Activated T-helper 2 cell treated with anti-CD3 and anti-CD28 coated beads, Interferon-gamma antibody, Interleukin-2, Interleukin-4, amounts not matched to agents 10 μg/mL and 5 μg/mL and 100 μg/mL, durations not matched to agents 14 hours and 24 hours and 36 hours (primary cell): ENCODE measurements around the gene MAP2K6. TPM values are rescaled to one million over a fixed set of nuclear protein-coding genes. Genes with fewer than 3 reads are reported as not detected.
"Not testable (repeated sequence)": the region's sequence is repeated elsewhere in the genome, so short reads cannot be mapped to it uniquely, and the experiment has no call there.

Experiments
- DNase-seq: peaks from one replicate; pipeline ENCODE4 v3.0.0; 2021; ENCODE audit warnings: low spot score
- H3K27ac Mint-ChIP-seq: one replicate; pipeline ENCODE4 v1.8.0; 2021; ENCODE audit warnings: mixed read lengths
- H3K27me3 Mint-ChIP-seq: one replicate; pipeline ENCODE4 v1.8.0; 2021; ENCODE audit warnings: low read depth, mixed read lengths
- H3K36me3 Mint-ChIP-seq: one replicate; pipeline ENCODE4 v1.8.0; 2021; ENCODE audit warnings: low read depth, mixed read lengths
- H3K4me1 Mint-ChIP-seq: one replicate; pipeline ENCODE4 v1.8.0; 2021; ENCODE audit warnings: low read depth, mixed read lengths
- H3K4me3 Mint-ChIP-seq: one replicate; pipeline ENCODE4 v1.8.0; 2021; ENCODE audit warnings: low read depth, mild to moderate bottlenecking, moderate library complexity, mixed read lengths
- H3K9me3 Mint-ChIP-seq: one replicate; pipeline ENCODE4 v1.8.0; 2021; ENCODE audit warnings: mixed read lengths
- intact Hi-C: fragments of 100-400 bp; cut with micrococcal nuclease; formaldehyde crosslinking; loops from one replicate; pipeline ENCODE4 v1.15.1; 2023
- total RNA-seq: library from RNA; stranded (reverse); gene quantifications from 2 replicates; pipeline ENCODE4 v1.2.3, GENCODE V29; 2022

Gene MAP2K6
- total RNA-seq, 1 donor from 2014 or later: 3.1 TPM

DNA sequence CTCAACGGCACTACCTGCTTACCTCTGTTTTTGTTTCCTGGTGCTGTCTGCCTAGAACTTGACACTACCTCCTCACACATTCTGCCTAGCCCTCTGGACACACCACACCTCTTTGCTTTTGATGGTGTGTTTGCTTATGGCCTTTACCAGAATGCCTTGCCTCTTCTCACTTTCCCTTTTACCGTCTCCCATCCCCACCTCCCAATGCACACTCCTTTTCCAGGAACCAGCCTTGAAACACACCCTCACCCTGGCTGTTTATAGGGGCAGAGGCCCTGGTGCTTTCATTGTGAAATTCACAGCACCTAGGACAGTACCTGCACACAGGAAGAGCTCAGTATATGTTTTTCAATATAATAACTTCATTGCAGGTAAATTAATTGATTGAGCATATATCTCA, 56.2 kb downstream of the MAP2K6 start:
- Mint-ChIP-seq H3K36me3 (no peaks in the 10 kb centered on the region), H3K9me3 (no peaks in the 10 kb centered on the region), H3K27me3 (no peaks in the 10 kb centered on the region), H3K4me1 (peaks cover 1% of the 10 kb centered on the region), H3K4me3 (no peak overlapping the region), H3K27ac (no peak overlapping the region)
- DNase-seq: no peak
- intact Hi-C loops: no loop called here

DNA sequence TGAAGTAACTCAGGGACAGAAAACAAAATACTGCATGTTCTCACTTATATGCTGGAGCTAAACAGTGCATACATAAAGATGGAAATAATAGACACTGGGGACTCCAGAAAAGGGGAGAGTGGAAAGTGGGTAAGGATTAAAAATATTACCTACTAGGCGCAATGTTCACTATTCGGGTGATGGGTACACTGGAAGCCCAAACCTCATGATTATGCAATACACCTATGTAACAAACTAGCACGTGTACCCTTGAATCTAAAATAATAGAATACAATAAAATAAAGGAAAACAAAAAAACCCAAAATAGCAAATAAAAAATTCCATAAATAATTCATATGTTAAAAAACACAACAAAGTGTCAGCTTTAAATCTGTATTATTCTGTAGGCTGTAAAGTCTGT, 56.9 kb downstream of the MAP2K6 start:
- Mint-ChIP-seq H3K9me3 (no peaks in the 10 kb centered on the region), H3K4me3 (no peak overlapping the region), H3K36me3 (no peaks in the 10 kb centered on the region), H3K27me3 (no peaks in the 10 kb centered on the region), H3K27ac (no peak overlapping the region), H3K4me1 (peaks cover 1% of the 10 kb centered on the region)
- no peak for DNase-seq
- intact Hi-C loops: no loop called here

DNA sequence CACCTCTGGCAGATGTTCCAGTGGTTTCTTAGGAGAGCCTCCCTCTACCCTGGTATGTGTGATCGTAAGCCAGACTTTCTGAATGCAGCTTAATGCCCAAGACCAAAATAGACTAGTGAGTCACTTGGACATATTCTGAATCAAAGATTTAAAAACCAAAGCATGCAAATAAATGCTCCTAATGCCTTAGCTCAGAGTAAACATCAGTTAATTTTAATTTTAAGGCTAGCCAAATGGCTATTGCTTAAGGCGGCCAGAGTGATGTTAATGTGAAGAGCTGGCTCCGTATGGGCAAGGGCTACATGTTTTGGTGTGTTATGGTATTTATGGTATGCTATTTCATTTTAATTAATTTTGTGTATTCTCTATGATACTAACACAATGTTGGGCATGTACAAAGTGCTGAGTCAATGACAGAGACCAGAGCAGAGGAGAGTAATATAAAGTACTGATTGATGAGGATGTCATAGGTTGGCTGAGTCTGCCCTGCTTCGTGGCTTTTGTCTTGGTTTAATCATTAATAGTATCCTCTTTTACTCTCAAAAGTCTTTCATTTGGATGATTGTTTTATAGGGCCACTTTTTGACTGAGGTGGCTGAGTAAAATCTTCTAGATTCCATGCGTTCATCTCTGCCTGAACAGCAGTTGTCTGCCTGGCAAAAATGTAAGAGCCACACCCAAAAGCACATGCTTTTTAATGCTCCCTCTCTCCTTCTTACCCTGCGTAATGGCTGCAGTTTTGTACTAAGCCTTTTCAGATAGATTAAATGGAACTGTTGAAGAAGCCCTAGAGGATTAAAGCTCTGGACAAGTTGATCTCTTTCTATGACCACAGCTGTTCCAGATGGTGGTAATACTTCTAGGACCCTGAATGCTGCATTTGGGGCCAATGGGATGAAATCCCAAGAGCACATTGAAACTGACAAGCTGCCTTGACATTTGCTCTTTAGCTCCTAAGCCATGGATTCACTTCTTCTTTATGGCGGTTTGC, 59.6 kb downstream of the MAP2K6 start:
- Mint-ChIP-seq H3K27ac (no peak overlapping the region), H3K9me3 (no peaks in the 10 kb centered on the region), H3K27me3 (no peaks in the 10 kb centered on the region), H3K4me1 (peaks cover 1% of the 10 kb centered on the region), H3K4me3 (no peak overlapping the region), H3K36me3 (no peaks in the 10 kb centered on the region)
- intact Hi-C loops: no loop called here
- no peak for DNase-seq

DNA sequence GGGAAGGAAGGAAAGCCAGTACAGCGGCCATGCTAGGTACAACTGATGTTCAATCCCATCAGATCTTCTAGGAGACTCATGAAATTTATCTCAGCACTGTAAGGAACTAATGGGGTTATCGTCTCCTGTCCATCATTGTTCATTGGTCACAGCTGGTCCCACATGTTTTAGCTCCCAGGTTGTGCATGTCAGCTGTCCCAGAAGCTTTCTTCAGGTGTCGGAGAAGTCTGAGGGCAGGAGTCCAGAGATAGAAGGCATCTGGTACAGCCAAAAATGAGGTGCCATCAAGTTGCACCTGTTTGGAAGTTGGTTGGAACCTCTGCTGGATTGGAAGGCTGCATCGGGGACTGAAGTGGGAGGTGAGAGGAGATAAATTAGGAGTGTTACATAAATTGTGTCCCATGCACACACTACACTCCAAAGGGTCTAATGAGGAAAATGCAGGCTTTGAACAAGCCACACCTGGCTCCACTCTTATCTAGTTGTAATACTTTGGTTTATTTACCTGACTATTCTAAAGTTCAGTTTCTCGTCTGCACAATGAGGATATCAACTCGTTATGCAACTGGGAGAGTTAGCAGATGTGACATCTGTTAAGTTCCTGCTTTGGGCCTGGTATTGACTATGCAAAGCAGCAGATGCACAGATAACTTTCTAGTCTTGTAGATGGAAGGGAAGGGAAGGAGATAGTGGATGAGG, 62.9 kb downstream of the MAP2K6 start:
- DNase-seq: no peak
- Mint-ChIP-seq H3K4me3 (no peak overlapping the region), H3K9me3 (no peaks in the 10 kb centered on the region), H3K4me1 (no peaks in the 10 kb centered on the region), H3K27me3 (no peaks in the 10 kb centered on the region), H3K36me3 (no peaks in the 10 kb centered on the region), H3K27ac (no peak overlapping the region)
- intact Hi-C loops: no loop called here

DNA sequence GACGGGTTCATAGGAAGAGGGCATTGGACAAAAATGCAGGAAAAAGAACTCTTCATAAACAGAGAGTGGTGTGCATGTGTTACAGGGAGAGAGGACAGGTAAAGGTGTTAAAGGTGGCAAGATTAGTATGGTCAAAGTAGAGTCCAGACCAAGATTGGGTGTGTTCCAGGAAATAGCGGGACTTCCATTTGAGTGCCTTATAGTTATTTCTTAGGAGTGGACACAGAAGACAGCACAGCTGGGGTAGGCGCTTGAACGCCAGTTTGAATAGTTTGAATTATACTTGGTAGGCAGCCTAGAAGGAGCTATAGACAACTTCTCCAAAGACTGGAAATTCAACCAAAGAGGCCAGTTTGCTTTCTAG, 63.4 kb downstream of the MAP2K6 start:
- Mint-ChIP-seq H3K36me3 (no peaks in the 10 kb centered on the region), H3K4me3 (no peak overlapping the region), H3K4me1 (no peaks in the 10 kb centered on the region), H3K27me3 (no peaks in the 10 kb centered on the region), H3K9me3 (no peaks in the 10 kb centered on the region), H3K27ac (no peak overlapping the region)
- DNase-seq: no peak
- intact Hi-C loops: no loop called here

DNA sequence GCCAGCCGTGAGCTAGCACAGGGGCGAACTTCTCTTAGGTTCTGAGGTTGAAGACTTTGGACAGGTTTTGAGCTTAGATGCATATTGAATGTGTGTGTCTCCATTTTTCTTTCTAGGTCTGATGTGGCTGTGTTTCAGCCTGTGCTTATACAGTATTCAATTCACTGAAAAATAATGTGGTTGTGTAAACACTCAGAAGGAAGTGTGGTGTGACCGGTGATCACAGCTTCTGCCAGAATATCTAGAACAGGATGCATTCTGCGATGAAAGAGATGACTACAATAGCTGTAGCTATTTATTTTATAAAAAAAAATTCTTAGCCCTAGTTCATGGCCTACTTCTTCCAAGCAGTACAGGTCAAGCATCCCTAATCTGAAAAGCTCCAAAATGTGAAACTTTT, 64.4 kb downstream of the MAP2K6 start:
- Mint-ChIP-seq H3K4me1 (no peaks in the 10 kb centered on the region), H3K27me3 (no peaks in the 10 kb centered on the region), H3K36me3 (no peaks in the 10 kb centered on the region), H3K9me3 (no peaks in the 10 kb centered on the region), H3K27ac (no peak overlapping the region), H3K4me3 (no peak overlapping the region)
- DNase-seq: no peak
- intact Hi-C loops: no loop called here

DNA sequence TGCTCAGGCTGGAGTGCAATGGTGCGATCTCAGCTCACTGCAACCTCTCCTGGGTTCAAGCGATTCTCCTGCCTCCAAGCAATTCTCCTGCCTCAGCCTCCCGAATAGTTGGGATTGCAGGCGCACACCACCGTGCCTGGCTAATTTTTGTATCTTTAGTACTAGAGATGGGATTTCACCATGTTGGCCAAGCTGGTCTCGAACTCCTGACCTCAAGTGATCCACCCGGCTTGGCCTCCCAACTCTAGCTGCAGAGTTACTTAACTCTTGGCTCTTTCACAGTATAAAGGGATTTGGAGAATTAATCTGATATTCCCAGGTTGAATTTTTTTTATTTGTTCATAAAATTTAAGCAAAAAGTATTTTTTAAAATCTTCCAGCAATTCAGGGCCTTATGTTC, 65.3 kb downstream of the MAP2K6 start:
- H3K9me3 Mint-ChIP-seq, H3K4me1 Mint-ChIP-seq, H3K36me3 Mint-ChIP-seq, H3K4me3 Mint-ChIP-seq, H3K27me3 Mint-ChIP-seq, H3K27ac Mint-ChIP-seq, intact Hi-C loops, DNase-seq: not testable (repeated sequence)

DNA sequence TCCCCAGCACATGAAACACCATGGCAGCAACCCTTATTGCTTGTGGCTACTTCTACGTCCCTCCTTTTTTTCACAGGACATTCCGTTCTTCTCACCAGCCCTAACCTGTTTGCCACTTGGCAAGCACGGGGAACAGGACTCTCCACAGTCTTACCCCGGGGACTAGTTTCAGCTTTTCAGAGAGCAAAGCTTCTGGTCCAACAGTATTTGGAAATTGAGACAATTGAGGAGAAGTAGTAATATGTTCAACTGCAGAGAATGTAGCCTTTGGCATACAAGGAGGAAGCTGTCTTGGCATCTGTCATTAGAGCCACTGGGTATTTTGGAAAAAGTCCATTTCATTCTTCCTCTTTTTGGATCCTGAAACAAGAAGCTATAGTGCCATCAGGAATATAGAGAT, 65.7 kb downstream of the MAP2K6 start:
- Mint-ChIP-seq H3K27me3 (no peaks in the 10 kb centered on the region), H3K36me3 (no peaks in the 10 kb centered on the region), H3K27ac (no peak overlapping the region), H3K9me3 (no peaks in the 10 kb centered on the region), H3K4me3 (no peak overlapping the region), H3K4me1 (no peaks in the 10 kb centered on the region)
- intact Hi-C loops: no loop called here
- DNase-seq: no peak

DNA sequence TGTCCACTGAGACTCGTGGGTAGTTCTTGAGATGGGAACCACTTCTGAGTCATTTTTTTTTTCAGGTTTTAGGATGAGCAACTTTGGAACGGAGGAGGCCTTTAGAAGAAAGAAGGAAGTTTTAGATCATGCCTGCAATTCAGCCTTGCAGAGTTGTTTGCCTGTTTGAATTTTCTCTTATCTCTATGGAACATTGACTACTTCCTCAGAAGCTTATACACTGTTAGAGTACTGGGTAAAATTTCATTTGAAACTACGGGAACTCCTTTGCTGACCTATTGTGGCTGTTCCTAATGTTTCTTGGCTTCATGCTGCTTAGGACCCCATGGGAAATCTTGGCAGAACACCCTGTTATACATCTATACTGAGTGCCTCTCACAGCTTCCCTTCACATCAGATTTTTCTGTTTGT, 70.8 kb downstream of the MAP2K6 start:
- Mint-ChIP-seq H3K9me3 (no peaks in the 10 kb centered on the region), H3K4me3 (no peak overlapping the region), H3K36me3 (no peaks in the 10 kb centered on the region), H3K27ac (no peak overlapping the region), H3K27me3 (no peaks in the 10 kb centered on the region), H3K4me1 (no peaks in the 10 kb centered on the region)
- intact Hi-C loops: no loop called here
- no peak for DNase-seq

DNA sequence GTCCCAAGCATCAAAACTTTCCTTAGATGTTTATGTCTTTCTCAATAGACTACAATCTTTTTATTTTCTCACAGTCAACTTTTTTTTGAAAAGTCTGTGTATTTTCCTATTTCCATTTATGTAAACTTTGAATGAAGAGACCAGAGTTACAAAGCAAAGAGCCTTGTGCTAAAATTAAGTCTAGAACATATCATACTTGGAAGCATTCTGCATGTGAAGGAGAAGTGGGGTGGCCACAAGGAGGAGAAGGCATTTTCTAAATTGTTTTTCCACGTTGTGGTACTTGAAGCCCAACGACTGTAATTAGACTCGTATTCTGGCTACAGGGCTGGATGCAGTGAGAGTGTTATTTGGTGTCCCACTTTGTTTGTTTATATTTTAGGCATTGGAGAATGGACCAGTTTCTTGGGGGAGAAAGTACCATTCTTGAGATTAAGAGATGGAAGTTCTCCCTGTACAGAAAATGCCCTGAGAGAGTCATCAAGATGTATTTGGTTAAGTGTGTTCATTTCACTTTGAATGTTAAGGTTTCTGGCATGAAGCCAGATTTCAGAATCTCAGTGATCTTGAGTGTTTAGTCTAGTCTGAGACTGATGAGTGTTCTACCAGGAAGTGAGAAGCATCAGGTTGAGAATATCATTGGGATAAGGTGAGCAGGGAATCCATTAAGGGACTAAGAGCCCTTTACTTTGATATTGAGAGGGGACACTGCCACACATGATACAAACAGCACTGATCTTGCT, 71.6 kb downstream of the MAP2K6 start:
- no peak overlapping the region for H3K27ac Mint-ChIP-seq
- intact Hi-C loops: no loop called here
- no peaks in the 10 kb centered on the region for H3K36me3 Mint-ChIP-seq
- no peak overlapping the region for H3K4me3 Mint-ChIP-seq
- H3K4me1 Mint-ChIP-seq: no peaks in the 10 kb centered on the region
- H3K9me3 Mint-ChIP-seq: no peaks in the 10 kb centered on the region
- H3K27me3 Mint-ChIP-seq: no peaks in the 10 kb centered on the region
- DNase-seq: no peak

DNA sequence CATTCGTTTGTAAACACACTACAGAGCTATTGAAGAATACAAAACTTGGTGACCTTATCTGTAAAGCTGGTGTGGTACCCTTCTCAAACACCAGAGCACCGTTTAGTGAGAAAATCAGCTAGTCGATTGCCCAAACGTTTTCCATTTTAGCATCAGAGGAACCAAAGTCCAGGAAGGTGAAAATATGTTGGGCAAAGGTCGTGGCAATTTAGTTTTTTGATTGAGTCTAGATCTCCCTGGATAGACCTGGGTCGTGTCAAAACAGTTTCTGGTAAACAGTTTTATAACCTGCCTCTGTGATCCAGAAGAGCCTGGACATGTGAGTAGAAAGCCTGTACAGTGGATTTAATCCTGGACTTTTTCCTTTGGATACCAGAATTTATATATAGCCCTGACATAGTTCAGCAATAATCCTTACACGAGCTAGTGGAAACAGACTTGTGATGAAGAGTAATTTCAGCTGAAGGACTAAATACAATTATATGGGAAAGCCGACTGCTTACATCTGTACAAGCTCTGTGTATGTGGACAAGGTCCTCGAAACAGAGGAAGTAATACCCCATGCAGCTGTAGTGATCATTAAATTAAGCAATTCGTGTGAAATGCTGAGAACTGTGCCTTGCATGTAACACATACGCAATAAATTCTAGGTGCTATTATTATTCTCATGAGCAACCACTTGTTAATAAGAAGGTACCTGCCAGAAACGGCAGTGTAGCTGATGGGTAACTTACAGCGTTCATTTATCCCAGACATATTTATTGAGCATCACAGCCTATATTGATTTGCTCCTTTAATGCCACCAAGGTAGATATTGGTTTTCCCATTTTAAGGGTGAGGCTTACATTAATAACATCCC, 72.5 kb downstream of the MAP2K6 start:
- no peaks in the 10 kb centered on the region for H3K4me1 Mint-ChIP-seq
- H3K9me3 Mint-ChIP-seq: no peaks in the 10 kb centered on the region
- H3K27me3 Mint-ChIP-seq: no peaks in the 10 kb centered on the region
- no peak for DNase-seq
- H3K4me3 Mint-ChIP-seq: no peak overlapping the region
- intact Hi-C loops: no loop called here
- no peak overlapping the region for H3K27ac Mint-ChIP-seq
- H3K36me3 Mint-ChIP-seq: no peaks in the 10 kb centered on the region

DNA sequence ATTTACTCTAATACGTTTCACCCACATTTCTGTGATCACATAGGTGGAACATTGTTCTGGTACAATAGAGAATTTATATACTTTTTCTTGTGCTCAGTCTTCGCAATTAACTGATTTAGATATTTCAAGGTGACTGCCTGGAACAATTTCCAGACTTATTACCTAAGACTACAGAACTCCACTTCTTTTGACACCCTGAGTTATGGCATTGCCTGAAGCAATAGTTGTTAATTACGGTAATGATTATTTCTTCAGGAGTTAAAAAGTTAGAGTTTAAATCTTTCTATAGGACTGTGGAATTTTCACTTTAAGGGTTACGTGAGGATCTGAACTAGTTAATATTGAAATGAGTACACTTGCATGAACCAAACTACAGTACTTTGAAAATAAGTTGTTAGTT, 74.8 kb downstream of the MAP2K6 start:
- Mint-ChIP-seq H3K27me3 (no peaks in the 10 kb centered on the region), H3K9me3 (no peaks in the 10 kb centered on the region), H3K4me3 (no peak overlapping the region), H3K27ac (no peak overlapping the region), H3K36me3 (no peaks in the 10 kb centered on the region), H3K4me1 (no peaks in the 10 kb centered on the region)
- intact Hi-C loops: no loop called here
- no peak for DNase-seq
